Activated CD8-positive, alpha-beta memory T cell treated with anti-CD3 and anti-CD28 coated beads, Interleukin-2, amount 50 U/mL, for 24 hours (primary cell): ENCODE results near the gene TFAP2C.
"Not testable (repeated sequence)": the region's sequence is repeated elsewhere in the genome, so short reads cannot be mapped to it uniquely, and the experiment has no call there.

ENCODE experiments used
- DNase-seq: peaks from one replicate; pipeline ENCODE4 v3.0.0-alpha.2; 2020; ENCODE audit errors: extremely low read depth

TFAP2C gene

DNA sequence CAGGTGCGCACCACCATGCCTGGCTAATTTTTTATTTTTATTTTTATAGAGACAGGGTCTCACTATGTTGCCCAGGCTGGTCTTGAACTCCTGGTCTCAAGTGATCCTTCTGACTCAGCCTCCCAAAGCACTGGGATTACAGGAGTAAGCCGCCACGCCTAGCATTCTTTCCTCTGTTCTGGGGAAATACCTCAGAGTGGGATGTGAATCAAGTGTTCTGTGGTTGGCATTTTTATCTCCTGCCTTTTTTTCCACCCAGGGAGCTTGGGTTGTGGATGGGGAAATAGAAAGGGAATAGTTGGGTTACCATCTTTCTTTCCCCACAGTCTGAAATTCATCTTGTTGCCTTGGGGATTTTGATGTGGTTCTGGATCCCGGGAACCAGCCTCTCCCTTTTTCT is 24.1 kb downstream of the TFAP2C start:
- DNase-seq, result no peak

DNA sequence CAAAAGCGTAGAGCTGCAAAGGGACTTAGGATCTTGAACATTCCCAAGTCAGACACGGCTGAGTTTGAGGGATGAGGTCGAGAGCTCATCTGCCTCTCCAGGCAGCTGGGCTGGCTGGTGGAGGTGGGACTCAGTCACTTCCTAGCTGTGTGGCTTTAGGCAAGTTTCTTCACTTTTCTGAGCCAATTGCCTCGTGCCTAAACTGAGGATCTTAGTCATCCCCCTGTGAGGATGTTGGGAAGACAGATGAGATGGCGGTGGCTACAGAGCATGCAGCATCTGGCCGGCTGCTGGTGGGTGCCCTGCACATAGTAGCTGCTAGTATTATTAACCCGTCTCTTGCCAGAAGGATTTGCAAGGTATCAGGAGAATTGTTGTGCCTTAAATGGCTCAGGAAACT is 27.5 kb downstream of the TFAP2C start:
- no peak for DNase-seq

DNA sequence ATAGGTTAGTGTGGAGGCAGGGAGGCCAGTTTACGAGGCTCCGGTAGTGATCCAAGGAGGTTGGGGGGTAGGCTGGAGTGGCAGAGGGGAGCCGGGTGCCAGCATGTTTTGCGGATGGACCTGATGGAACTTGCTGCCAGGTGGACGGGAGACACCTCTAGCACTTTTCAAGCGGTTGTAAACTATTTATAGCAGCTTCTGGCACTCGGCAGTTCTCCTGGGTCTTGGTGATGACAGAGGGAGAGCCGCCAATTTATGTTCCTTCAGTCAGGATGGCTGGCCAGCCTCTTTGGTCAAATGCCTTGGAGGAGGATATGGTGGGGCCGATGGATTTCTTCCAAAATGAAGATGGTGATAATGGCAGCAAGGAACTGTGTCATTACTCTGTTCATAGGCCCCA is 28.8 kb downstream of the TFAP2C start:
- DNase-seq, result no peak

DNA sequence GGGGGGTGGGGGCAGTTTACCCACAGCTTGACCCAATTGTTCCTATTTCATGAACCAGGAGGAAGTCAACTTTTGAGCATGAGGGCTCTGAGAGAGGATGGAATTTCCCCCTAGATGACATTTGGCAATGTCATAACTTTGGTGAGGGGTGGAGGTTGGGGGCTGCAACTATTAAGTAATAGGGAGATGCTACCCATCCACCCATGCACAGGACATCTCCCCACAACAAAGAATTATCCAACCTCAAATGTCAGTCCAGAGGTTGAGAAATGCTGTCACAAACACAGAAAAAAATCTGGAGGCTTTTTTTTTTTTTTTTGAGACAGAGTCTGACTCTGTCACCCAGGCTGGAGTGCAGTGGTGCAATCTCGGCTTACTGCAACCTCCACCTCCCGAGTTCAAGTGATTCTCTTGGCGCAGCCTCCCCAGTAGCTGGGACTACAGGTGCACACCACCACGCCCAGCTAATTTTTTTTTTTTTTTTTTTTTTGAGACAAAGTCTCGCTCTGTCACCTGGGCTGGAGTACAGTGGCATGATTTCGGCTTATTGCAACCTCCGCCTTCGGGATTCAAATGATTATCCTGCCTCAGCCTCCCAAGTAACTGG is 29.3 kb downstream of the TFAP2C start:
- not testable (repeated sequence) for DNase-seq

DNA sequence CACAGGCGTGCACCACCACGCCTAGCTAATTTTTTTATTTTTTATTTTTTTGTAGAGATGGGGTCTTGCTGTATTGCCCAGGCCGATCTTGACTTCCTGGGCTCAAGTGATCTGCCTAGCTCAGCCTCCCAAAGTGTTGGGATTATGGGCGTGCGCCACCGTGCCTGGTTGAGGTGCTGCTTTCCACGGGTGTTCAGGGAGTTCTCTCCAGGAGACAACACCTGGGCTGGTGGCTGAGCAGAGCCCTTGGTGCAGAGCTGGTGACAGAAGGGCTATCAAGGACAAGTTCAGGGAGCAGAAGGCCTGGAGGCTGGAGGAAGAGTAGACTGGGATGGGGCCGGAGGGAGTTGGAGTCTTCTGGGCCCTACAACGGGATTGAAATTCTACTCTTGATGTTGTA is 34.6 kb downstream of the TFAP2C start:
- DNase-seq, result no peak

DNA sequence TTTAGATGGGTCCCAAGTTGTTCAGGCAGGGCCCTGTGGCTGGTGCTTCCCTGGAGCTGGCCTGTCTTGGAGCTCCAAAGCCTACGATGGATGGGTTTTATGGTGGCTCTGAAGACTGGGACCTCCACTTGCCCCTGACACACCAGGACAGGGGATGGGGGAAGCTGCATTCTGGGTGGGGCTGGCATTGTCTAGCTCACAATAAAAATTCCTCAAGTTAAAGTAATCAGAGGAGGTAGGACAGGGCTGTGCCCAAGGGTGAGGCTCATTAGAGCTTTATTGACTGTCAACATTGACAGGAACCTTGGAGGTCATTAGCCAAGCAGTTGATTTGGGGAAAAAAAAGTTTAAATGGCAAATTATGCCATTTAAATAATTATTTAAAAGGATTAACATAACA is 35.7 kb downstream of the TFAP2C start:
- DNase-seq, result no peak

DNA sequence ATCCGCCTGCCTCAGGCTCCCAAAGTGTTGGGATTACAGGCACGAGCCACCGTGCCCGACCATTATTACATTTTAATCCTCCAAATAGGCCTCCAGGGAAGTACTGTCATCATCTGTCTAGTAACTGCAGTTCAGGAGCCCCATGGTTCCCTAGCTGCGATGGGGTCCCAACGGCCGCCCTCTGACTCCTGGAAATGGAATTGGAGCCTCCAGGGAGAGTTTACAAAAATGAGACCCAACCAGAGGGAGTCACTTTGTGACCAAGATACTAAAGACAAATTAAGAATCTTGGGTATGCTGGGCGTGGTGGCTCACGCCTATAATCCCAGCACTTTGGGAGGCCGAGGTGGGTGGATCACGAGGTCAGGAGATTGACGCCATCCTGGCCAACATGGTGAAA is 36.7 kb downstream of the TFAP2C start:
- DNase-seq, result no peak

DNA sequence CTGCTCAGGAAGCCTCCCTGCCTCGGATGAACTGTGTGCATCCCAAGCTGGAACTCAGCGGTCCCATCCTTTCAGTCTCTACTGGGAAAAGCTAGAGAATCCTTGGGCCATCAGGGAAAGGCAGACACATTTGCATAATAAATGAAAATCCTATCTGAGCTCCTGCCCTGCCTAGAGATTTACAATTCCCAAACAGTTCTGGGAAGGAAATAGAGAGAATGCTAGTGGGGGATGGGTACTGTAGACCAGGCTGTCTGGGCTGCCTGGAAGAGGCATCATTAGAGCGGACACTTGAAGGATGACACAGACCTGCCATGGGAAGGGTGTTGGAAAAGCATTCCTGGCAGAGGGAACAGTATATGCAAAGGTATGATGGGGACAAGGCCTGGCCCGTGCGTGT is 44.3 kb downstream of the TFAP2C start:
- DNase-seq, result no peak

DNA sequence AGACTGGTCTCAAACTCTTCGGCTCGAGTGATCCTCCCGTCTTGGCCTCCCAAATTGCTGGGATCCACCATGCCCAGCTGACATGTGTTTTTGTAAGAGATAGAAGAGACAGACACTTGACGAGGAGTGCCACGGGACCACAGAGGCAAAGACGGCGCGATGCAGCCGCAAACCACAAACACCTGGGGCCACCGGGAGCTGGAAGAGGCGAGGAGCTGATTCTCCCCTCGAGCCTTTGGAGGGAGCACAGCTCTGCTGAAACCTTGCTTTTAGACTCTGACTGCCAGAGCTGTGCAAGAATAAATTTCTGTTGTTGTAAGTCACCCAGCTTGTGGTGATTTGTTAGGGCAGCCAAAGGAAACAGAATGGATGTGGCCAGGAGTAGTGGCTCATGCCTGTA is 46.9 kb downstream of the TFAP2C start:
- no peak for DNase-seq

DNA sequence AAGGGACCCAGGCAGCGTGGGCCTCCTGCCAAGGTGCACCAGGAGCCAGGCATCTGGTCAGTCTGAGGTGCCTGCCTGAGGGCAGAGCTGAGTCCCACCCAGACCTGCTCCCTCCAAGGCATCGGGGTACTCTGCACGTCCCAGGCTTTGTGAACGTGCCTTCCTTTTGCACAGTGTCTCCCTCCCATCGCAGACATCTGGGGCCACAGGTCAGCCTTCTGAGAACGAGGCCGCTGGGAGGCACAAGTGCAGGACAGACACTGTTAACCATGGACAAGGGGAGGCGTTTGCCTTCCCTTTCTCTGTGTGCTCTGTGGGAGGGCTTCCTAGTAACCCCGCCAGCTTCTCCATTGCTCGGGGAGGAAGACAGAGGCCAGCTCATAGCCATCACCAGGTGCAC is 47.6 kb downstream of the TFAP2C start:
- no peak for DNase-seq

DNA sequence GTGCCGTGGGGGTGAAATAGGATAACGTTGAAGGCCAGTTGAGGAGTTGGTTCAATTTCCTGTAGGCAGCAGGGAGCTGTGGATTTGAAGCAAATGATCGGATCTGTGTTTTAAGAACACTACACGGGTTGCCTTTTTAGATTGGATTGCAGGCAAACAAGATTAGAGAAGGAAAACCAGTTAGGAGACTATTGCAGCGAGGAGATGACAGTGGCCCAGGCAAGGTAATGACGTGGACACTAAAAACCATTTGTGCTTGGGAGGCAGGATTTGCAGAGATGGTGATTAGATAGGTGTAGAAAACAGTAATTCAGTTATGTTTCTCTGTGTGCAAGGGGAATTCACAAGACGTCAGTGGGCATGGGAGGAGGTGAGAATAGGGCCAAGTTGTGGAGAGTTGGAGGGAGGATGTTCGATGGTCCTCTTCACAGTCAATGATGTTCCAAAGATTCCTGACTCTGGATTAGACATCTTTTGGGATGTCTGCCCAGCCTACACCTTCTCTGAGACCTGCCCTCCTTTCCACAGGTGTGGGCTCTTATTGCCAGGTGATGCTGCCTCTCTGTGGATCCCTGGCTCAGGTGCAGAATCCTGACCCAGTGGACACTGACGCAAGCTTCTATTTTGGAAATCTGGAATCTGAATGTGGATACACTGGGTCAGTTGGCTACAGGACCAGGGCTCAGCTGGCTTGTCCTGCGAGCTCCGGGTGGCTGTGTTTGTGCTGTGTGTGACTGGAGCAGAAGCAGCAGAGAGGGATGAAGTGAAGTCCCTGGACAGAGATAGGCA is 54.2 kb downstream of the TFAP2C start:
- no peak for DNase-seq

DNA sequence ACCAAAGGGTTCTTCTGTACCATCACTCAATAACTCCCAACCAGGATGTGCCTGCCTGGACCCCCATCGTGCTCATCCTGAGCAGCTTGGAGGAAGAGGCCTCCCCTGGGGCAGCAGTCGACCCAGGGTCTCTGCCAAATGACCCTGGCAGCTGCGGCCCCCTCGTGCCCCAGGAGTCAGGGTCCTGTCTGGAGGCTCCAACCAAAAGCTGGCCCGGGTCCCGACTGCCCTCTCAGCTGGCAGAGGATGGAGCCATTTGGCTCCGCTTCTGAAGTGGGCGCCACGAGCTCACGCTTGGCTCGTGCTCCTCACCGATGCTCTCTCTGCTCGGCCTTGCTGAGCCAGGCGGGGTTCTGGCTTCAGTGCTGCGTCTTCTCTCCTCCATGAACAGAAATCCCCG is 56.8 kb downstream of the TFAP2C start:
- DNase-seq, result no peak

DNA sequence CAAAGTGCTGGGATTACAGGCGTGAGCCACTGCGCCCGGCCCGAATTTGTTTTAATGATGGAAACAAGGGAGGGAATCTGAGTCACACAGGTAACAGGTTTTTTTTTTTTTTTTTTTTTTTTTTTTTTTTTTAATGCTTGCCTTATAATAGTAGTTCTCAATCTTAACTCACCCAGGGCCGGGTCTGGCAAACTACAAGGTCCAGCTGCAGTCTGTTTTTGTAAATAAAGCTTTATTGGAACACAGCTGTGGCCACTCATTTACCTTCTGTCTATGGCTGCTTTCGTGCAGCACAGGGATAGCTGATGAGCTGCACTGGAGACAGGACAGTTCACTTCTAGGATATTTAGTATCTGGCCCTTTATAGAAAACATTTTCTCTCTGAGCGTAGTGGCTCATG is 58.0 kb downstream of the TFAP2C start:
- DNase-seq, result no peak

DNA sequence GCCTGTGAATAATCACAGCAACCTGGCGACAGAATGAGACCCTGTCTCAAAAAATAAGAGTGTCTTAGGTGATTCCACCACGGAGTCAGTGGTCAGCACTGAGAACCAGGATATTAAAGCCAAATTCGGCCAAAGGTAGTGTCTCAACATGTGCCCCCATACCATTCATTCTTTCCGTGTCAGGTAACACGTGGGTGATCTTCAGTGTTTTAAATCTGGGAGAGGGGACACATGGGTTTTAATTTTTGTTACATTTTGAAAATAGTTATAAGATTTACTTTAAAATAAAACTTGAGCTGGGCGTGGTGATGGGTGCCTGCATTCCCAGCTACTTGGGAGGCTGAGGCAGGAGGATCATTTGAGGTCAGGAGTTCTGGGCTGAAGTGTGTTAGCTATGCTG is 59.0 kb downstream of the TFAP2C start:
- no peak for DNase-seq
